NB4 (cell line): ENCODE data around the gene RANBP17.

Source experiments
- POLR2A ChIP-seq: IDR thresholded peaks from 2 replicates; pipeline ENCODE4 v1.6.1; 2011; ENCODE audit warnings: mild to moderate bottlenecking; ENCODE audit not compliant: insufficient read length; ENCODE audit errors: extremely low read depth
- TF ChIP-seq, protein P1 (sequence below): IDR thresholded peaks from one replicate; pipeline ENCODE4 v1.5.1; 2012; ENCODE audit warnings: low read depth, low read length
- TF ChIP-seq, protein P2 (sequence below): IDR thresholded peaks from 2 replicates; pipeline ENCODE4 v1.6.1; 2011; ENCODE audit warnings: low read depth, low read length

DNA sequence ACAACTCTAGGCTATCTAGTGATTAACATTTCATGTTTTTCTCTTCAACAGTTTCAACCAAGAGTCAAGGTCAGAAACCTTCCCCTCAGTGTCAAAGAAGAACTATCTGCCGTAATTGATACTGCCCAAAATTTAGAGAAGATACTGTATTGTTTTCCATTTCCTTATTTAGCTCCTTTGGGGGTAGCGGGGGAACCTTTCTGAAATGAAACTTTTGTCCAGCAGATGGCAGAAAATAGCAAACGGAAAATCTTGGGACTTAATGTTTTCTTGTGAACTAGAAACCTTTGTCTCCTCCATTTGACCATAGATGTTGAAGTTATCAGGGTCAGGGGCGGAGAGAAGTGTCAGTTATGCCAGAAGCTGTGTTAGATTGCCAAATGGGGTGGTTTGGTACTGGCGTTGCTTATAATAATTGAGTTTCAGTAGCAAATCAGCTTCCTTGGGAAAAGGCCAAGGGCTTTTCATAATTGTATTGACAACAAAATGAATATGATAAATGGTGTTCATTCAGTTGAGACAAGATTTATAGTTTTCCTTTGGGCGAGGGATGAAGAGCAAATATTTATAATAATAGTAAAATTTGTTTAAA is 345.5 kb downstream of the RANBP17 start:
- TF ChIP-seq, protein P1, sequence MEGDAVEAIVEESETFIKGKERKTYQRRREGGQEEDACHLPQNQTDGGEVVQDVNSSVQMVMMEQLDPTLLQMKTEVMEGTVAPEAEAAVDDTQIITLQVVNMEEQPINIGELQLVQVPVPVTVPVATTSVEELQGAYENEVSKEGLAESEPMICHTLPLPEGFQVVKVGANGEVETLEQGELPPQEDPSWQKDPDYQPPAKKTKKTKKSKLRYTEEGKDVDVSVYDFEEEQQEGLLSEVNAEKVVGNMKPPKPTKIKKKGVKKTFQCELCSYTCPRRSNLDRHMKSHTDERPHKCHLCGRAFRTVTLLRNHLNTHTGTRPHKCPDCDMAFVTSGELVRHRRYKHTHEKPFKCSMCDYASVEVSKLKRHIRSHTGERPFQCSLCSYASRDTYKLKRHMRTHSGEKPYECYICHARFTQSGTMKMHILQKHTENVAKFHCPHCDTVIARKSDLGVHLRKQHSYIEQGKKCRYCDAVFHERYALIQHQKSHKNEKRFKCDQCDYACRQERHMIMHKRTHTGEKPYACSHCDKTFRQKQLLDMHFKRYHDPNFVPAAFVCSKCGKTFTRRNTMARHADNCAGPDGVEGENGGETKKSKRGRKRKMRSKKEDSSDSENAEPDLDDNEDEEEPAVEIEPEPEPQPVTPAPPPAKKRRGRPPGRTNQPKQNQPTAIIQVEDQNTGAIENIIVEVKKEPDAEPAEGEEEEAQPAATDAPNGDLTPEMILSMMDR = peak; percentile 43
- TF ChIP-seq, protein P2, sequence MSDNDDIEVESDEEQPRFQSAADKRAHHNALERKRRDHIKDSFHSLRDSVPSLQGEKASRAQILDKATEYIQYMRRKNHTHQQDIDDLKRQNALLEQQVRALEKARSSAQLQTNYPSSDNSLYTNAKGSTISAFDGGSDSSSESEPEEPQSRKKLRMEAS = no peak
- no peak for TF ChIP-seq POLR2A
